Neural progenitor cell (in vitro differentiated cells): ENCODE data around the gene VEGFA.

ENCODE experiments used
- CTCF ChIP-seq: fragments of 200-600 bp; sonication (generic); IDR thresholded peaks from 2 replicates; pipeline ENCODE4 v1.5.1; 2017; ENCODE audit warnings: antibody characterized with exemption, mild to moderate bottlenecking
- EZH2 ChIP-seq: fragments of 200-600 bp; sonication (generic); IDR thresholded peaks from 2 replicates; pipeline ENCODE4 v1.6.1; 2017; ENCODE audit warnings: antibody characterized with exemption, mild to moderate bottlenecking, moderate library complexity
- EZH2phosphoT487 ChIP-seq: fragments of 200-600 bp; sonication (generic); IDR thresholded peaks from 2 replicates; pipeline ENCODE4 v1.6.1; 2017; ENCODE audit warnings: antibody characterized with exemption

DNA sequence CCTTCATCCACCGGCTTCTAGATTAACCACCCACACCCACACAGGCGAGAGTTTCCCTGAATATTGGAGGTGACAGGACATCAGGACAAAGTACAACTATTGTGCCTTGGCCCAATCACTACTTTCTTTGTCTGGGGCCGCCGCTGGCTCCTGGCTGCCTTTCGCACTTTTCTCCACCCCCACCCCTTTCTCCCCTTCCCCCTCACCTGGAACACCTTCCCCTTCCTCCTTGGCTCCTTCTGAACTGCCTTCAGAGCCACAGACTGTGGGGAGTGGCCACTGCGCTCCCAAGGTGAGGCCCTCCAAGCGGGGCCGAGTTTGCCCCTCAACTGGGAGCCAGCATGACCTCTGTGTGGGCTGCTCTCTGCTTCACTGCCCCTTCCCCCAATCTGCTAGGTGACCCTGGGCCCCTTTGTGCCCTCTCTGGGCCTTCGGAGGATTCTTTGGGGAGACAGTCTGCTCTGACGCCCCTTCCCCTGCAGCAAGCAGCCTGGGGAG is 3.0 kb upstream of the VEGFA start:
- TF ChIP-seq CTCF (no peak), EZH2 (no peak), EZH2phosphoT487 (no peak)
